Vagina (tissue), 2 donors: ENCODE results near the gene CIDEB. TPM values are rescaled to one million over a fixed set of nuclear protein-coding genes. Genes with fewer than 3 reads are reported as not detected.

Experiments used
- DNase-seq, 2 donors: peaks; one replicate each; pipeline ENCODE4 v3.0.0-alpha.2; 2017; ENCODE audit errors: extremely low spot score in 2 of 2
- H3K27ac ChIP-seq: fragments of 200-600 bp; sonication (generic); one replicate; pipeline ENCODE4 v1.5.1; 2019
- H3K27me3 ChIP-seq: fragments of 200-600 bp; sonication (generic); one replicate; pipeline ENCODE4 v1.5.1; 2019
- H3K36me3 ChIP-seq, 2 donors: fragments of 200-600 bp; sonication (generic); one replicate each; pipeline ENCODE4 v1.5.1; 2017 to 2019
- H3K4me1 ChIP-seq: fragments of 200-600 bp; sonication (generic); one replicate; pipeline ENCODE4 v1.5.1; 2019
- H3K4me3 ChIP-seq, 2 donors: fragments of 200-600 bp; sonication (generic); 1 replicate in 1 of 2; 2 replicates in 1 of 2; pipeline ENCODE4 v1.5.1; 2016 to 2019
- H3K9me3 ChIP-seq: fragments of 200-600 bp; sonication (generic); one replicate; pipeline ENCODE4 v1.5.1; 2019
- CTCF ChIP-seq, 3 experiments: fragments of 450-650 bp in 2 of 3; fragments of 200-600 bp in 1 of 3; sonication (generic) in 1 of 3; IDR thresholded peaks; one replicate each; pipeline ENCODE4 v1.5.1; 2017 to 2019; ENCODE audit warnings: antibody characterized with exemption in 3 of 3, mild to moderate bottlenecking in 2 of 3, moderate library complexity in 2 of 3
- POLR2A ChIP-seq, 2 donors: fragments of 450-650 bp; IDR thresholded peaks; one replicate each; pipeline ENCODE4 v1.6.1; 2017; ENCODE audit warnings: antibody characterized with exemption in 2 of 2, mild to moderate bottlenecking in 2 of 2, moderate library complexity in 2 of 2
- POLR2AphosphoS5 ChIP-seq, 2 donors: sonication (generic); formaldehyde crosslinking; IDR thresholded peaks; one replicate each; pipeline ENCODE4 v1.9.0; 2017; ENCODE audit warnings: antibody characterized with exemption in 2 of 2, mild to moderate bottlenecking in 2 of 2, low read depth in 1 of 2; ENCODE audit not compliant: insufficient read depth in 1 of 2
- intact Hi-C: fragments of 100-400 bp; cut with DNase I; formaldehyde crosslinking; loops from one replicate; pipeline ENCODE4 v1.15.1; 2023
- total RNA-seq: library from RNA; depleted of rRNA; stranded (reverse); fragments of >200 nt; gene quantifications from one replicate; pipeline ENCODE4 v1.2.3, GENCODE V29; 2016

Gene CIDEB
- total RNA-seq, 1 donor from 2014 or later, result 16.0 TPM

- TF ChIP-seq POLR2A (IDR thresholded peaks at IDR 0.05) (no peak), POLR2AphosphoS5 (IDR thresholded peaks at IDR 0.05; ENCODE audit: insufficient read depth in 1 of 2, low read depth in 1 of 2) (no peak), CTCF (IDR thresholded peaks at IDR 0.05) (no peak)
- intact Hi-C loops, result no loop called here
- no peak for DNase-seq
- peaks cover 0 to 27% of the 10 kb centered on the region in 2 donors for H3K36me3 ChIP-seq
- H3K4me1 ChIP-seq, result peaks cover 68% of the 10 kb centered on the region
- peak within 1 kb of the TSS; percentile 48 to 58 for H3K4me3 ChIP-seq
- H3K9me3 ChIP-seq, result no peaks in the 10 kb centered on the region
- no peaks in the 10 kb centered on the region for H3K27me3 ChIP-seq
- H3K27ac ChIP-seq, result peak within 1 kb of the TSS; percentile 87
These were observed 1.9 kb upstream of the CIDEB start, which contains the start of gene LTB4R2 for GRCh38 chr14:24309538-24310264. LTB4R2 (plus strand) TSS chr14:24310140; CDS start chr14:24310665, 525 bp downstream.

DNA sequence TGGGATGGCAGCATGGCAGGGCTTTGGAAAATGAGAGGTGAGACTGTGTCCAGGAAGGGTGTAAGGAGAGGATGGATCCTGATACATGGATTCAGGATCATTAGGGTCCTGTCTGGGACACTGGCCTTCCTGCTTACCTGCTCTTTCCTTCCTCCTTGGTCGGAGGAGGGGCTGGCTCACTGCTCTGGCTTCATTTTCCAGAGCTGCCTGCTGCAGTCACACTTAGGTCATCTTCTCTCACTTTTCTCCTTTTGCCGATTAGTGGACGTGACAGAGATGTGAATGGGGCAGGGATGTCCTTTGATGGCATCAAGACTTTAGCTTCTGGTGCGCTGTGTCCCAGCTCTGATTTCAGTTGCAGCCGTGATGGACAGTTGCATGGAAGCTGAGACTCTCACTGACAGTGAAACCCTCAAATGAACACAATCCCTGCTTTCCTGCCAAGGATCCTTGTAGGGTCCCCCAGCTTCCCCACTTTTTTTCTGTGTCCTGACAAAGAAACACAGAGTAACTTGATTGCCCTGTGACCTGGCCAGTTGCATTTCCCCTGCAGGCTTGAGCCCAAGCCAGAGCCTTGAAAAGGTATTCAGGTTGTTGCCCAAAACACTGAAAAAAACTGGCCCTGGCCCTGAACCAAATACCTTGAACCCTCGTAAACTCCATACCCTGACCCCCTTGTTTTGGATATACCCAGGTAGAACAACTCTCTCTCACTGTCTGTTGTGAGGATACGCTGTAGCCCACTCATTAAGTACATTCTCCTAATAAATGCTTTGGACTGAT is 756 bp upstream of the CIDEB start:
- DNase-seq, result no peak
- intact Hi-C loops, result no loop called here
- H3K36me3 ChIP-seq, result peaks cover 0 to 38% of the 10 kb centered on the region in 2 donors
- H3K9me3 ChIP-seq, result no peaks in the 10 kb centered on the region
- H3K4me3 ChIP-seq, result no peak overlapping the region
- peaks cover 57% of the 10 kb centered on the region for H3K4me1 ChIP-seq
- H3K27me3 ChIP-seq, result no peaks in the 10 kb centered on the region
- TF ChIP-seq POLR2A (IDR thresholded peaks at IDR 0.05), result no peak
- no peak for TF ChIP-seq POLR2AphosphoS5 (IDR thresholded peaks at IDR 0.05; ENCODE audit: insufficient read depth in 1 of 2, low read depth in 1 of 2)
- TF ChIP-seq CTCF (IDR thresholded peaks at IDR 0.05), result no peak
- H3K27ac ChIP-seq, result peak overlapping the region; percentile 87

- TF ChIP-seq POLR2A (IDR thresholded peaks at IDR 0.05), result no peak
- TF ChIP-seq CTCF (IDR thresholded peaks at IDR 0.05), result no peak
- TF ChIP-seq POLR2AphosphoS5 (IDR thresholded peaks at IDR 0.05; ENCODE audit: insufficient read depth in 1 of 2, low read depth in 1 of 2), result no peak
- Histone ChIP-seq H3K27me3 (no peaks in the 10 kb centered on the region), H3K4me1 (peaks cover 44% of the 10 kb centered on the region), H3K27ac (no peak overlapping the region), H3K9me3 (no peaks in the 10 kb centered on the region), H3K36me3 (peaks cover 0 to 51% of the 10 kb centered on the region in 2 donors), H3K4me3 (no peak overlapping the region)
- intact Hi-C loops, result no loop called here
- no peak for DNase-seq
These were observed 612 bp downstream of the CIDEB start for GRCh38 chr14:24307156-24307574.

- H3K27me3 ChIP-seq, result no peaks in the 10 kb centered on the region
- intact Hi-C loops, result no loop called here
- no peak for TF ChIP-seq POLR2A (IDR thresholded peaks at IDR 0.05)
- TF ChIP-seq CTCF (IDR thresholded peaks at IDR 0.05), result no peak
- TF ChIP-seq POLR2AphosphoS5 (IDR thresholded peaks at IDR 0.05; ENCODE audit: insufficient read depth in 1 of 2, low read depth in 1 of 2), result no peak
- peaks cover 0 to 62% of the 10 kb centered on the region in 2 donors for H3K36me3 ChIP-seq
- peaks cover 36% of the 10 kb centered on the region for H3K4me1 ChIP-seq
- H3K9me3 ChIP-seq, result no peaks in the 10 kb centered on the region
- DNase-seq, result no peak
- H3K4me3 ChIP-seq, result no peak overlapping the region
- H3K27ac ChIP-seq, result no peak overlapping the region
These were observed 3.8 kb downstream of the CIDEB start for GRCh38 chr14:24304019-24304387.
